HepG2 (cell line): ENCODE data around the gene PPP1R7.

ENCODE experiments used
- NFE2L1 ChIP-seq: sonication (generic); formaldehyde crosslinking; IDR thresholded peaks from 2 replicates; pipeline ENCODE4 v1.4.0; 2020; ENCODE audit warnings: missing genetic modification reagents, mild to moderate bottlenecking, borderline replicate concordance
- THAP7 ChIP-seq: sonication (generic); formaldehyde crosslinking; IDR thresholded peaks from 2 replicates; pipeline ENCODE4 v1.8.1; 2023; ENCODE audit warnings: mild to moderate bottlenecking, missing genetic modification reagents
- ZFX ChIP-seq: sonication (generic); formaldehyde crosslinking; IDR thresholded peaks from 2 replicates; pipeline ENCODE4 v1.4.0; 2020; ENCODE audit warnings: mild to moderate bottlenecking, low read depth, missing genetic modification reagents, moderate library complexity
- TF ChIP-seq, protein P1 (sequence below): IDR thresholded peaks from 2 replicates; pipeline ENCODE4 v1.6.1; 2012; ENCODE audit warnings: inconsistent platforms
- TF ChIP-seq, protein P2 (sequence below): sonication (generic); formaldehyde crosslinking; IDR thresholded peaks from 2 replicates; pipeline ENCODE4 v1.5.0; 2020; ENCODE audit warnings: mild to moderate bottlenecking, missing genetic modification reagents, moderate library complexity

DNA sequence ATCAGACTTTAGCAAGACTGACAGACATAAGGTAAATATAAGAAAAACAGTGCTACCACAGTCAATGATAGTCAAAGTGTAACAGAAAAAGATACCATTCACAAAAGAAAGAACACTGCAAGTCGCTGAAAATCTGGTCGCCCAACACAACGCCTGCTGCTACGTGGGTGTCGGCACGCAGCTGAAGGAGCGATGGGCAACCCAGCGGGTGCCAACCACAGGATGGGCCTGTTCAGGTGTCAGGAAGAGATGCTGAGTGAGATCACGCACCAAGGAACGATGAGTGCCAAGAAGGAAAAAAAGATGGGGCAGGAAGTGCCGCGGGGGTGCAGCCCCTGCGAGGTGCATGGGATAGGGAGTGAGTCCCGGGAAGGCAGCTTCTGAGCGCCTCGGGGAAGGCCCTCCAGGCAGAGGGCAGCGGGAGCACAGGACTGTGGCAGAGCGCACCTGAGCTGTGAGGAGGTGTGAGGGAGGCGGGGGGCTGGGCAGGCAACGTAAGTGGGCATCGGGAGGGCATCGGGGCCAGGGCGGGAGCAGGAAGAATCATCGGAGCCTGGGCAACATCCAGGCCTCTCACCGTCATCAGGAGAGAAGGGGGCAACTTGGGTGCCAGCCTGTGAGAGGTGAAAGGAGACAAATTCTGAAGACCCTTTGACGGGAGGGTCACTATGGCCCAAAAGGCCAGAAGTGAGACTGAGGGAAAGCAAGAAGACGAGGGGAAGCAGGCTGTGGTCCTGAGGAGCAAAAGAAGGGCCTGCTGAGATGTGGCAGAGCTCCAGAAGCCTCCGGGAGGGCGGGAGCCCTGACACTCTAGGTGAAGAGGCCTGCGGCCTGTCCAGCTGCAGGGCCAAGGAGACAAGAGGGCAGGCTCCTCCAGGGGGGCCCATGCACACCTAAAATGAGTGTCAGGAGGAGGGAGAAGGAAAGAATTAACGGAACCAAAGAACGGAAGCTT, 33.4 kb upstream of the PPP1R7 start:
- no peak for TF ChIP-seq NFE2L1 (CRISPR knock-in tag)
- TF ChIP-seq, protein P1, sequence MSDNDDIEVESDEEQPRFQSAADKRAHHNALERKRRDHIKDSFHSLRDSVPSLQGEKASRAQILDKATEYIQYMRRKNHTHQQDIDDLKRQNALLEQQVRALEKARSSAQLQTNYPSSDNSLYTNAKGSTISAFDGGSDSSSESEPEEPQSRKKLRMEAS: no peak
- TF ChIP-seq THAP7 (CRISPR knock-in tag): no peak
- no peak for TF ChIP-seq ZFX (CRISPR knock-in tag)
- TF ChIP-seq, protein P2, sequence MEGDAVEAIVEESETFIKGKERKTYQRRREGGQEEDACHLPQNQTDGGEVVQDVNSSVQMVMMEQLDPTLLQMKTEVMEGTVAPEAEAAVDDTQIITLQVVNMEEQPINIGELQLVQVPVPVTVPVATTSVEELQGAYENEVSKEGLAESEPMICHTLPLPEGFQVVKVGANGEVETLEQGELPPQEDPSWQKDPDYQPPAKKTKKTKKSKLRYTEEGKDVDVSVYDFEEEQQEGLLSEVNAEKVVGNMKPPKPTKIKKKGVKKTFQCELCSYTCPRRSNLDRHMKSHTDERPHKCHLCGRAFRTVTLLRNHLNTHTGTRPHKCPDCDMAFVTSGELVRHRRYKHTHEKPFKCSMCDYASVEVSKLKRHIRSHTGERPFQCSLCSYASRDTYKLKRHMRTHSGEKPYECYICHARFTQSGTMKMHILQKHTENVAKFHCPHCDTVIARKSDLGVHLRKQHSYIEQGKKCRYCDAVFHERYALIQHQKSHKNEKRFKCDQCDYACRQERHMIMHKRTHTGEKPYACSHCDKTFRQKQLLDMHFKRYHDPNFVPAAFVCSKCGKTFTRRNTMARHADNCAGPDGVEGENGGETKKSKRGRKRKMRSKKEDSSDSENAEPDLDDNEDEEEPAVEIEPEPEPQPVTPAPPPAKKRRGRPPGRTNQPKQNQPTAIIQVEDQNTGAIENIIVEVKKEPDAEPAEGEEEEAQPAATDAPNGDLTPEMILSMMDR: no peak
